Neural cell (in vitro differentiated cells): ENCODE data around the gene ACOT13.

Experiments
- EP300 ChIP-seq: fragments of 450-650 bp; conservative IDR thresholded peaks from 2 replicates; pipeline ENCODE4 v1.6.1; 2014; ENCODE audit warnings: antibody characterized with exemption, mild to moderate bottlenecking, moderate library complexity; ENCODE audit not compliant: poor library complexity, severe bottlenecking
- POLR2AphosphoS5 ChIP-seq: IDR thresholded peaks from 2 replicates; pipeline ENCODE4 v1.6.1; 2012
- TF ChIP-seq, protein P1 (sequence below): fragments of 450-650 bp; IDR thresholded peaks from 2 replicates; pipeline ENCODE4 v1.5.1; 2014; ENCODE audit warnings: antibody characterized with exemption, mild to moderate bottlenecking, moderate library complexity; ENCODE audit not compliant: poor library complexity, severe bottlenecking

- TF ChIP-seq, protein P1, sequence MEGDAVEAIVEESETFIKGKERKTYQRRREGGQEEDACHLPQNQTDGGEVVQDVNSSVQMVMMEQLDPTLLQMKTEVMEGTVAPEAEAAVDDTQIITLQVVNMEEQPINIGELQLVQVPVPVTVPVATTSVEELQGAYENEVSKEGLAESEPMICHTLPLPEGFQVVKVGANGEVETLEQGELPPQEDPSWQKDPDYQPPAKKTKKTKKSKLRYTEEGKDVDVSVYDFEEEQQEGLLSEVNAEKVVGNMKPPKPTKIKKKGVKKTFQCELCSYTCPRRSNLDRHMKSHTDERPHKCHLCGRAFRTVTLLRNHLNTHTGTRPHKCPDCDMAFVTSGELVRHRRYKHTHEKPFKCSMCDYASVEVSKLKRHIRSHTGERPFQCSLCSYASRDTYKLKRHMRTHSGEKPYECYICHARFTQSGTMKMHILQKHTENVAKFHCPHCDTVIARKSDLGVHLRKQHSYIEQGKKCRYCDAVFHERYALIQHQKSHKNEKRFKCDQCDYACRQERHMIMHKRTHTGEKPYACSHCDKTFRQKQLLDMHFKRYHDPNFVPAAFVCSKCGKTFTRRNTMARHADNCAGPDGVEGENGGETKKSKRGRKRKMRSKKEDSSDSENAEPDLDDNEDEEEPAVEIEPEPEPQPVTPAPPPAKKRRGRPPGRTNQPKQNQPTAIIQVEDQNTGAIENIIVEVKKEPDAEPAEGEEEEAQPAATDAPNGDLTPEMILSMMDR, result no peak
- no peak for TF ChIP-seq POLR2AphosphoS5
- TF ChIP-seq EP300, result no peak
These were observed 20.1 kb upstream of the ACOT13 start for GRCh38 chr6:24646771-24647170.
